ENCODE measurements around the gene C9orf78.

GRCh38 chr9:129828969-129829368 lies 6.1 kb downstream of the C9orf78 start:
- TF ChIP-seq TAF1 (IDR thresholded peaks at IDR 0.05; ENCODE audit: borderline replicate concordance, insufficient read depth, low read length) = no peak
- no peak for TF ChIP-seq REST (IDR thresholded peaks at IDR 0.05; ENCODE audit: insufficient read depth in 1 of 2, low read depth in 2 of 2, low read length in 2 of 2)
- TF ChIP-seq SIN3A (IDR thresholded peaks at IDR 0.05; ENCODE audit: borderline replicate concordance, insufficient read depth, low read length) = no peak
- TF ChIP-seq POLR2AphosphoS5 (IDR thresholded peaks at IDR 0.05; ENCODE audit: low read depth, low read length) = no peak
- TF ChIP-seq FOXP2 (optimal IDR thresholded peaks at IDR 0.05; ENCODE audit: borderline replicate concordance, extremely low read depth, extremely low read length, insufficient read depth) = no peak

All from PFSK-1 (cell line).